K562 (cell line): ENCODE data around the gene GCDH. TPM values are rescaled to one million over a fixed set of nuclear protein-coding genes. Genes with fewer than 3 reads are reported as not detected.
"Not testable (repeated sequence)": the region's sequence is repeated elsewhere in the genome, so short reads cannot be mapped to it uniquely, and the experiment has no call there.

ENCODE experiments used
- ATAC-seq: fragments of 200-7000 bp; cut with Tn5 transposase; 3 replicates; pipeline ENCODE4 v1.9.1; 2020; ENCODE audit warnings: moderate library complexity
- BruUV-seq: library from RNA; stranded (reverse); fragments of 400-500 nt; replicated peaks from 2 replicates; lab custom pipeline; 2021; lab: Mats Ljungman, UMichigan
- CTCF ChIA-PET: fragments of 300-600 bp; formaldehyde crosslinking; extraction: SDS; loops from one replicate; lab custom pipeline; 2021; ENCODE audit warnings: low intra/inter-chr PET ratio; lab: Yijun Ruan, JAX
- POLR2A ChIA-PET: fragments of 300-600, 350-650 bp; sonication (Branson Sonifier 250); formaldehyde crosslinking; extraction: SDS; loops from one replicate; lab custom pipeline; 2021; ENCODE audit warnings: antibody characterized with exemption, inconsistent platforms; lab: Yijun Ruan, JAX
- DNase-seq, 4 experiments: peaks; one replicate each; pipeline versions ENCODE4 v3.0.0 to v3.0.0-alpha.2; 2011 to 2018; ENCODE audit warnings: low spot score in 3 of 4, mixed read lengths in 3 of 4; ENCODE audit errors: extremely low read depth in 1 of 4
- FAIRE-seq: peaks from 2 replicates; lab custom pipeline; 2011; peaks lifted over from hg19 to GRCh38; lab: Jason Lieb, UNC
- H2AFZ ChIP-seq: 2 replicates; pipeline ENCODE4 v1.6.0; 2011; ENCODE audit warnings: low read depth, low read length, control low read depth, inconsistent platforms
- H3K27ac ChIP-seq: fragments of 200-600 bp; 3 replicates; pipeline ENCODE4 v1.8.0; 2011; ENCODE audit warnings: low read depth, mild to moderate bottlenecking, control low read depth, inconsistent platforms, low read length, moderate library complexity, mixed read lengths; ENCODE audit errors: extremely low read depth
- H3K27me3 ChIP-seq, 2 experiments: fragments of 300-600 bp in 1 of 2; 2 replicates in 1 of 2; 3 replicates in 1 of 2; pipeline versions ENCODE4 v1.6.0 to v1.8.0; 2011; ENCODE audit warnings: inconsistent platforms in 2 of 2, low read length in 2 of 2, mild to moderate bottlenecking in 1 of 2, mixed read lengths in 1 of 2, moderate library complexity in 1 of 2; ENCODE audit not compliant: control insufficient read depth in 2 of 2, insufficient read depth in 2 of 2
- H3K36me3 ChIP-seq: fragments of 300-600 bp; 3 replicates; pipeline ENCODE4 v1.8.0; 2011; ENCODE audit warnings: mild to moderate bottlenecking, low read length, inconsistent platforms; ENCODE audit not compliant: control insufficient read depth, insufficient read depth
- H3K4me1 ChIP-seq, 2 experiments: fragments of 200-600 bp in 1 of 2; replicated peaks in 1 of 2; 2 replicates in 1 of 2; 3 replicates in 1 of 2; pipeline versions ENCODE4 v1.5.1 to v1.8.0; 2011; ENCODE audit warnings: inconsistent platforms in 2 of 2, low read length in 2 of 2, mild to moderate bottlenecking in 1 of 2, mixed read lengths in 1 of 2, moderate library complexity in 1 of 2; ENCODE audit not compliant: control insufficient read depth in 2 of 2, insufficient read depth in 2 of 2
- H3K4me2 ChIP-seq: 2 replicates; pipeline ENCODE4 v1.6.1; 2011; ENCODE audit warnings: low read length, control low read depth, inconsistent platforms, mixed read lengths; ENCODE audit not compliant: insufficient read depth
- H3K4me3 ChIP-seq: fragments of 200-600 bp; sonication (generic), shearing (Covaris generic); 2 replicates; pipeline ENCODE4 v1.5.1; 2016; ENCODE audit warnings: control low read depth, inconsistent platforms
- H3K79me2 ChIP-seq: fragments of 200-600 bp; 3 replicates; pipeline ENCODE4 v1.8.0; 2011; ENCODE audit warnings: low read length, inconsistent platforms; ENCODE audit not compliant: control insufficient read depth, insufficient read depth
- H3K9ac ChIP-seq, 2 experiments: 2 replicates each; pipeline versions ENCODE4 v1.6.0 to v1.6.1; 2011; ENCODE audit warnings: low read depth in 2 of 2, low read length in 2 of 2, control low read depth in 1 of 2, inconsistent platforms in 1 of 2, mild to moderate bottlenecking in 1 of 2, mixed read lengths in 1 of 2; ENCODE audit not compliant: insufficient read depth in 1 of 2
- H3K9me1 ChIP-seq: one replicate; pipeline ENCODE4 v1.6.0; 2011; ENCODE audit warnings: inconsistent platforms, mild to moderate bottlenecking, low read length, moderate library complexity; ENCODE audit not compliant: control insufficient read depth, insufficient read depth
- H3K9me3 ChIP-seq: replicated peaks from 2 replicates; pipeline ENCODE4 v1.5.1; 2011; ENCODE audit warnings: low read depth, low read length, inconsistent platforms; ENCODE audit not compliant: control insufficient read depth, insufficient read depth
- H4K20me1 ChIP-seq: replicated peaks from 2 replicates; pipeline ENCODE4 v1.6.1; 2011; ENCODE audit warnings: low read length, inconsistent platforms, mixed read lengths; ENCODE audit not compliant: control insufficient read depth, insufficient read depth
- ARID1B ChIP-seq: fragments of 450-650 bp; IDR thresholded peaks from 2 replicates; pipeline ENCODE4 v1.6.1; 2016; ENCODE audit warnings: antibody characterized with exemption, mild to moderate bottlenecking, inconsistent platforms
- ARID2 ChIP-seq: fragments of 450-650 bp; IDR thresholded peaks from 2 replicates; pipeline ENCODE4 v1.6.1; 2017; ENCODE audit warnings: antibody characterized with exemption, mild to moderate bottlenecking
- ARNT ChIP-seq, 2 experiments: fragments of 450-650 bp; IDR thresholded peaks; 2 replicates each; pipeline ENCODE4 v1.6.1; 2016; ENCODE audit warnings: mild to moderate bottlenecking in 1 of 2
- CGGBP1 ChIP-seq: fragments of 250-450 bp; sonication (Bioruptor Pico); IDR thresholded peaks from 2 replicates; pipeline ENCODE4 v1.9.0; 2021; ENCODE audit warnings: mild to moderate bottlenecking
- DPF2 ChIP-seq: fragments of 450-650 bp; IDR thresholded peaks from 2 replicates; pipeline ENCODE4 v1.6.1; 2016
- EHMT2 ChIP-seq: fragments of 450-650 bp; IDR thresholded peaks from 2 replicates; pipeline ENCODE4 v1.6.1; 2018; ENCODE audit warnings: antibody characterized with exemption
- FOXK2 ChIP-seq, 2 experiments: fragments of 450-650 bp; IDR thresholded peaks in 1 of 2; conservative IDR thresholded peaks in 1 of 2; 2 replicates each; pipeline ENCODE4 v1.6.1; 2016; ENCODE audit warnings: low read depth in 2 of 2, mild to moderate bottlenecking in 1 of 2
- HLTF ChIP-seq: fragments of 450-650 bp; IDR thresholded peaks from 2 replicates; pipeline ENCODE4 v1.6.1; 2016
- KDM5B ChIP-seq: fragments of 200-600 bp; sonication (generic); IDR thresholded peaks from 2 replicates; pipeline ENCODE4 v1.6.1; 2012; ENCODE audit warnings: low read depth, mild to moderate bottlenecking, moderate library complexity, low read length, control low read depth, inconsistent platforms; ENCODE audit not compliant: insufficient replicate concordance
- NFRKB ChIP-seq: fragments of 450-650 bp; IDR thresholded peaks from 2 replicates; pipeline ENCODE4 v1.6.1; 2016; ENCODE audit warnings: low read depth
- PHF20 ChIP-seq: fragments of 450-650 bp; IDR thresholded peaks from 2 replicates; pipeline ENCODE4 v1.6.1; 2018; ENCODE audit not compliant: partially characterized antibody
- PKNOX1 ChIP-seq: fragments of 450-650 bp; IDR thresholded peaks from 2 replicates; pipeline ENCODE4 v1.6.1; 2016
- POLR2AphosphoS5 ChIP-seq: IDR thresholded peaks from 2 replicates; pipeline ENCODE4 v1.6.1; 2011; ENCODE audit warnings: mild to moderate bottlenecking, low read depth, low read length, moderate library complexity; ENCODE audit not compliant: control insufficient read depth, insufficient read depth
- SMARCE1 ChIP-seq: fragments of 450-650 bp; IDR thresholded peaks from 2 replicates; pipeline ENCODE4 v1.7.1; 2016; ENCODE audit warnings: mild to moderate bottlenecking
- THRB ChIP-seq: fragments of 450-650 bp; formaldehyde crosslinking; conservative IDR thresholded peaks from 2 replicates; pipeline ENCODE4 v1.4.0; 2022; ENCODE audit warnings: mild to moderate bottlenecking, missing genetic modification characterization
- TRIM24 ChIP-seq, 2 experiments: fragments of 450-650 bp; IDR thresholded peaks; 2 replicates each; pipeline ENCODE4 v1.6.1; 2016
- TRIM25 ChIP-seq: fragments of 450-650 bp; IDR thresholded peaks from 2 replicates; pipeline ENCODE4 v1.7.0; 2016; ENCODE audit warnings: borderline replicate concordance
- ZBTB26 ChIP-seq: fragments of 450-650 bp; formaldehyde crosslinking; IDR thresholded peaks from 2 replicates; pipeline ENCODE4 v1.4.0; 2022; ENCODE audit warnings: missing genetic modification characterization
- WGBS: fragments of 100-300 bp; shearing (Covaris generic); methylation state at CpG from one replicate; pipeline ENCODE4 v1.1.6; 2016; ENCODE audit warnings: low coverage, mixed read lengths; ENCODE audit not compliant: insufficient coverage; ENCODE audit errors: missing lambda C conversion rate; 5-methylcytosine and 5-hydroxymethylcytosine counted together
- in situ Hi-C: fragments of 300-500 bp; cut with MboI; formaldehyde crosslinking; loops from 4 replicates; pipeline ENCODE4 v1.15.0; 2018; ENCODE audit warnings: inconsistent platforms, mixed read lengths
- intact Hi-C: fragments of 100-400 bp; cut with micrococcal nuclease; formaldehyde crosslinking; loops from 2 replicates; pipeline ENCODE4 v1.14.2; 2022
- polyA plus RNA-seq, 8 experiments: library from polyadenylated mRNA; depleted of rRNA in 4 of 8; stranded (reverse) in 5 of 8; unstranded in 3 of 8; fragments of >200 nt; fragmentation: Nextera tagmentation in 2 of 8; fragmentation: Illumina TruSeq in 1 of 8; extraction: Ambion mirVana in 2 of 8; extraction: Trizol in 1 of 8; gene quantifications; 2 replicates each; pipeline versions ENCODE4 v1.2.1 to v1.2.3, GENCODE V29; 2011 to 2014; ENCODE audit warnings: inconsistent platforms in 1 of 8, missing spikeins in 1 of 8
- total RNA-seq, 7 experiments: library from RNA; depleted of rRNA in 6 of 7; stranded (reverse); fragments of >200 nt in 6 of 7; fragmentation: Illumina TruSeq in 2 of 7; extraction: Trizol in 2 of 7; gene quantifications; 2 replicates each; pipeline versions ENCODE4 v1.2.1 to v1.2.3, GENCODE V29; 2011 to 2021; ENCODE audit warnings: low replicate concordance in 1 of 7

The GCDH gene
- total and polyA plus RNA-seq, 9 of the 15 experiments (the other 6 are each of a cell fraction or from before 2014, with no cell fraction given): 2.9 to 50.8 (median 19.1) TPM

DNA sequence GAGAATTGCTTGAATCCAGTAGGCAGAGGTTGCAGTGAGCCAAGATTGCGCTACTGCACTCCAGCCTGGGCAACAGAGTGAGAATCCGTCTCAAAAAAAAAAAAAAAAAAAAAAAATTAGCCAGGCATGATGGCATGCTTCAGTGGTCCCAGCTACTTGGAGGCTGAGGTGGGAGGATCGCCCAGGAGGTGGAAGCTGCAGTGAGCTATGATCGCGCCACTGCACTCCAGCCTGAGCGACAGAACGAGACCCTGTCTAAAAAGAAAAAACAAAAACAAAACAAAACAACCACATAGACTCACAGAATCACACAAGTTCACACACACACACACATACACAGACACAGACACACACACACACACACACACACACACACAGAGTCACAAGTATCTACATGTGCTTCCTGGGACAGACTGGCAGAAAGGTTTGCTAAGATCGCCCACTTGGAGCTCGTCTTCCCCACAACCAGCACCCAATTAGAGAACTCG is 617 bp upstream of the GCDH start:
- H3K9ac ChIP-seq: peak overlapping the region; percentile 33 to 47; a peak in 3 of 4 replicates
- TF ChIP-seq TRIM25 (peak; percentile 91; the same call in 1 of the 2 replicates), HLTF (peak; percentile 98), POLR2AphosphoS5 (peak; percentile 19; the same call in 1 of the 2 replicates), ZBTB26 (CRISPR knock-in tag) (peak; percentile 93), ARID2 (peak; percentile 76), EHMT2 (peak; percentile 60), SMARCE1 (peak; percentile 71), PKNOX1 (peak; percentile 74), DPF2 (peak; percentile 74), PHF20 (peak; percentile 63), FOXK2 (conservative IDR thresholded peaks at IDR 0.05 in 1 of 2, IDR thresholded peaks at IDR 0.05 in 1 of 2; ENCODE audit: low read depth in 2 of 2) (peak in 1 of 2 experiments; percentile 81), ARID1B (peak; percentile 68), KDM5B (peak; percentile 61), TRIM24 (IDR thresholded peaks at IDR 0.05) (peak; percentile 43 to 47; a peak in 2 of 4 replicates), ARNT (IDR thresholded peaks at IDR 0.05) (peak; percentile 88 to 89; a peak in 3 of 4 replicates), THRB (CRISPR knock-in tag) (peak; percentile 91), NFRKB (0 out of 2 replicates have a peak, but pooled peaks have one; percentile 26), CGGBP1 (0 out of 2 replicates have a peak, but pooled peaks have one; percentile 40)

More for the DNA sequence above, 617 bp upstream of the GCDH start:
- FAIRE-seq, CTCF ChIA-PET, H4K20me1 ChIP-seq, ATAC-seq, H3K27me3 ChIP-seq, H3K9me1 ChIP-seq, in situ Hi-C loops, DNase-seq, H3K9me3 ChIP-seq, intact Hi-C loops, BruUV-seq: not testable (repeated sequence)
- POLR2A ChIA-PET: interaction anchor here (0.6 to 1.9 kb wide), 15 partner anchors 9 to 106 kb away, joined by 3 to 8 read pairs (median 4); partner anchors contain the start of genes DNASE2 and SYCE2
- WGBS: 12% methylated on average over 8 of the region's 10 CpGs
- H3K27ac ChIP-seq: peak overlapping the region; percentile 52; the same call in 2 of the 3 replicates
- H3K79me2 ChIP-seq: peaks cover 44% of the 10 kb centered on the region
- H3K36me3 ChIP-seq: peaks cover 28% of the 10 kb centered on the region; the same call in 2 of the 3 replicates
- H3K4me2 ChIP-seq: peak overlapping the region; percentile 86
- H3K4me1 ChIP-seq: peaks cover 15 to 56% of the 10 kb centered on the region in 2 experiments; a peak in 4 of 5 replicates
- H3K4me3 ChIP-seq: peak overlapping the region; percentile 88
- H2AFZ ChIP-seq: peak overlapping the region; percentile 34
